Measurements from ENCODE around the gene ATF6. TPM values are rescaled to one million over a fixed set of nuclear protein-coding genes. Genes with fewer than 3 reads are reported as not detected.

Gene ATF6
- total and polyA plus RNA-seq, 4 donors: 10.0 to 22.5 (median 13.4) TPM

GRCh38 chr1:161858271-161858670 is 92.2 kb downstream of the ATF6 start:
- 96% methylated on average over 1 of the region's 1 CpG for WGBS
- Histone ChIP-seq H3K36me3 (ENCODE audit: control insufficient read depth in 4 of 4, insufficient read depth in 3 of 4, low read depth in 1 of 4, low read length in 3 of 4) (peaks cover 1 to 35% (median 26%) of the 10 kb centered on the region in 4 donors), H3K4me1 (ENCODE audit: control insufficient read depth in 4 of 4, insufficient read depth in 4 of 4, low read length in 3 of 4) (no peaks in the 10 kb centered on the region), H3K9me3 (ENCODE audit: control insufficient read depth in 4 of 4, low read length in 3 of 4) (no peaks in the 10 kb centered on the region), H3K27ac (ENCODE audit: low read depth in 1 of 2, low read length in 2 of 2) (no peak overlapping the region), H3K4me3 (ENCODE audit: low read depth in 1 of 3, low read length in 3 of 3) (no peak overlapping the region), H3K9ac (ENCODE audit: low read depth in 1 of 2, low read length in 2 of 2) (no peak overlapping the region), H3K27me3 (ENCODE audit: control insufficient read depth in 4 of 4, insufficient read depth in 4 of 4, low read length in 3 of 4) (no peaks in the 10 kb centered on the region)
- no peak for TF ChIP-seq HNF4A (conservative IDR thresholded peaks at IDR 0.05)
- TF ChIP-seq CTCF (IDR thresholded peaks at IDR 0.05; ENCODE audit: low read depth, low read length, missing input control): no peak
- no peak for TF ChIP-seq RAD21 (IDR thresholded peaks at IDR 0.05)
- TF ChIP-seq JUND (IDR thresholded peaks at IDR 0.05): no peak
- TF ChIP-seq TAF1 (conservative IDR thresholded peaks at IDR 0.05): no peak
- no peak for TF ChIP-seq EGR1 (IDR thresholded peaks at IDR 0.05; ENCODE audit: low read depth in 2 of 2)
- TF ChIP-seq ZBTB33 (IDR thresholded peaks at IDR 0.05): no peak
- no peak for TF ChIP-seq FOXA2 (IDR thresholded peaks at IDR 0.05)
- no peak for TF ChIP-seq GABPA (IDR thresholded peaks at IDR 0.05 in 1 of 2, conservative IDR thresholded peaks at IDR 0.05 in 1 of 2)
- TF ChIP-seq ATF3 (IDR thresholded peaks at IDR 0.05): no peak
- TF ChIP-seq HNF4G (IDR thresholded peaks at IDR 0.05): no peak
- no peak for TF ChIP-seq YY1 (IDR thresholded peaks at IDR 0.05)
- TF ChIP-seq FOXA1 (IDR thresholded peaks at IDR 0.05): no peak
- no peak for TF ChIP-seq SP1 (IDR thresholded peaks at IDR 0.05)
- no peak for TF ChIP-seq NR2F2 (IDR thresholded peaks at IDR 0.05)
- no peak for TF ChIP-seq MAX (IDR thresholded peaks at IDR 0.05)
- no peak for DNase-seq (ENCODE audit: low spot score)

- Histone ChIP-seq H3K27me3 (ENCODE audit: control insufficient read depth in 4 of 4, insufficient read depth in 4 of 4, low read length in 3 of 4) (no peaks in the 10 kb centered on the region), H3K9ac (ENCODE audit: low read depth in 1 of 2, low read length in 2 of 2) (no peak overlapping the region), H3K4me1 (ENCODE audit: control insufficient read depth in 4 of 4, insufficient read depth in 4 of 4, low read length in 3 of 4) (peaks cover 0 to under 1% (median under 1%) of the 10 kb centered on the region in 4 donors), H3K4me3 (ENCODE audit: low read depth in 1 of 3, low read length in 3 of 3) (no peak overlapping the region), H3K36me3 (ENCODE audit: control insufficient read depth in 4 of 4, insufficient read depth in 3 of 4, low read depth in 1 of 4, low read length in 3 of 4) (peaks cover 0 to 30% (median 21%) of the 10 kb centered on the region in 4 donors), H3K27ac (ENCODE audit: low read depth in 1 of 2, low read length in 2 of 2) (no peak overlapping the region), H3K9me3 (ENCODE audit: control insufficient read depth in 4 of 4, low read length in 3 of 4) (no peaks in the 10 kb centered on the region)
- no peak for DNase-seq (ENCODE audit: low spot score)
- TF ChIP-seq GABPA (IDR thresholded peaks at IDR 0.05 in 1 of 2, conservative IDR thresholded peaks at IDR 0.05 in 1 of 2) (no peak), NR2F2 (IDR thresholded peaks at IDR 0.05) (no peak), RAD21 (IDR thresholded peaks at IDR 0.05) (no peak), JUND (IDR thresholded peaks at IDR 0.05) (no peak), ATF3 (IDR thresholded peaks at IDR 0.05) (no peak), HNF4A (conservative IDR thresholded peaks at IDR 0.05) (no peak), HNF4G (IDR thresholded peaks at IDR 0.05) (no peak), FOXA2 (IDR thresholded peaks at IDR 0.05) (no peak), RXRA (IDR thresholded peaks at IDR 0.05) (no peak), ZBTB33 (IDR thresholded peaks at IDR 0.05) (no peak), FOXA1 (IDR thresholded peaks at IDR 0.05) (no peak), SP1 (IDR thresholded peaks at IDR 0.05) (no peak), TAF1 (conservative IDR thresholded peaks at IDR 0.05) (no peak), CTCF (IDR thresholded peaks at IDR 0.05; ENCODE audit: low read depth, low read length, missing input control) (no peak), REST (IDR thresholded peaks at IDR 0.05) (no peak), YY1 (IDR thresholded peaks at IDR 0.05) (no peak), EGR1 (IDR thresholded peaks at IDR 0.05; ENCODE audit: low read depth in 2 of 2) (no peak)
Measured at GRCh38 chr1:161863549-161863948, 97.4 kb downstream of the ATF6 start.

All from liver (tissue), 9 donors.